ENCODE data around the gene UPK3BL2. TPM values are rescaled to one million over a fixed set of nuclear protein-coding genes. Genes with fewer than 3 reads are reported as not detected.
"Not testable (repeated sequence)": the region's sequence is repeated elsewhere in the genome, so short reads cannot be mapped to it uniquely, and the experiment has no call there.

Gene UPK3BL2
- total and polyA plus RNA-seq, 2 experiments from 2014 or later, result 0.99 to 1.5 TPM

- H3K27me3 Mint-ChIP-seq (ENCODE audit: insufficient read depth, low read depth, poor library complexity); ATAC-seq; H3K9me3 Mint-ChIP-seq; H3K4me1 ChIP-seq (ENCODE audit: insufficient read depth); H3K36me3 Mint-ChIP-seq (ENCODE audit: low read depth); H3F3A ChIP-seq (replicated peaks; ENCODE audit: low read depth); H3K4me1 Mint-ChIP-seq; H3K4me3 ChIP-seq; H3K79me2 ChIP-seq (replicated peaks; ENCODE audit: insufficient read depth); H2AFZ ChIP-seq; DNase-seq (ENCODE audit: low spot score); H3K27me3 ChIP-seq (ENCODE audit: insufficient read depth); H3K27ac ChIP-seq (ENCODE audit: low read depth); H3K9me2 ChIP-seq (ENCODE audit: insufficient read depth); H3K4me3 Mint-ChIP-seq; H3K36me3 ChIP-seq (ENCODE audit: insufficient read depth); H3K27ac Mint-ChIP-seq; H4K20me1 ChIP-seq (replicated peaks; ENCODE audit: insufficient read depth); H3K4me2 ChIP-seq: not testable (repeated sequence)
These were observed 46.2 kb downstream of the UPK3BL2 start for GRCh38 chr7:102497308-102497707.

- not testable (repeated sequence) for DNase-seq (ENCODE audit: low spot score)
These were observed 46.6 kb downstream of the UPK3BL2 start for GRCh38 chr7:102496861-102497260.

GRCh38 chr7:102494473-102495149 lies 48.9 kb downstream of the UPK3BL2 start:
- not testable (repeated sequence) for H3K36me3 Mint-ChIP-seq (ENCODE audit: low read depth); H3K27me3 Mint-ChIP-seq (ENCODE audit: insufficient read depth, low read depth, poor library complexity); H3K9me2 ChIP-seq (ENCODE audit: insufficient read depth); H3K4me2 ChIP-seq; H2AFZ ChIP-seq; H3F3A ChIP-seq (replicated peaks; ENCODE audit: low read depth); H3K27ac Mint-ChIP-seq; DNase-seq (ENCODE audit: low spot score); H3K27ac ChIP-seq (ENCODE audit: low read depth); H3K4me1 ChIP-seq (ENCODE audit: insufficient read depth); H3K9me3 Mint-ChIP-seq; H3K79me2 ChIP-seq (replicated peaks; ENCODE audit: insufficient read depth); H3K4me3 Mint-ChIP-seq; H4K20me1 ChIP-seq (replicated peaks; ENCODE audit: insufficient read depth); H3K4me1 Mint-ChIP-seq; H3K4me3 ChIP-seq; H3K36me3 ChIP-seq (ENCODE audit: insufficient read depth); H3K27me3 ChIP-seq (ENCODE audit: insufficient read depth)
- ATAC-seq, result peak; percentile 32

More at GRCh38 chr7:102496861-102497260, 46.6 kb downstream of the UPK3BL2 start:
- not testable (repeated sequence) for H3K79me2 ChIP-seq (replicated peaks; ENCODE audit: insufficient read depth); H3K4me1 Mint-ChIP-seq; H3K4me3 Mint-ChIP-seq; H3F3A ChIP-seq (replicated peaks; ENCODE audit: low read depth); H4K20me1 ChIP-seq (replicated peaks; ENCODE audit: insufficient read depth); H3K27ac Mint-ChIP-seq; H3K9me3 Mint-ChIP-seq; H3K36me3 Mint-ChIP-seq (ENCODE audit: low read depth); ATAC-seq; H3K27me3 ChIP-seq (ENCODE audit: insufficient read depth); H2AFZ ChIP-seq; H3K27ac ChIP-seq (ENCODE audit: low read depth); H3K36me3 ChIP-seq (ENCODE audit: insufficient read depth); H3K4me2 ChIP-seq; H3K4me1 ChIP-seq (ENCODE audit: insufficient read depth); H3K9me2 ChIP-seq (ENCODE audit: insufficient read depth); H3K27me3 Mint-ChIP-seq (ENCODE audit: insufficient read depth, low read depth, poor library complexity); H3K4me3 ChIP-seq

- H3K9me3 Mint-ChIP-seq; H4K20me1 ChIP-seq (replicated peaks; ENCODE audit: insufficient read depth); H3K27ac Mint-ChIP-seq; H3K27me3 Mint-ChIP-seq (ENCODE audit: insufficient read depth, low read depth, poor library complexity); H3K4me1 ChIP-seq (ENCODE audit: insufficient read depth); H3K4me1 Mint-ChIP-seq; H3K4me3 ChIP-seq; H3K79me2 ChIP-seq (replicated peaks; ENCODE audit: insufficient read depth); H3K36me3 Mint-ChIP-seq (ENCODE audit: low read depth); H3K4me3 Mint-ChIP-seq; ATAC-seq; H3K9me2 ChIP-seq (ENCODE audit: insufficient read depth); H3K27me3 ChIP-seq (ENCODE audit: insufficient read depth); H3K36me3 ChIP-seq (ENCODE audit: insufficient read depth); H3F3A ChIP-seq (replicated peaks; ENCODE audit: low read depth); DNase-seq (ENCODE audit: low spot score); H3K27ac ChIP-seq (ENCODE audit: low read depth); H2AFZ ChIP-seq; H3K4me2 ChIP-seq: not testable (repeated sequence)
These were observed 49.5 kb downstream of the UPK3BL2 start for GRCh38 chr7:102494026-102494425.

GRCh38 chr7:102493220-102493935 lies 50.1 kb downstream of the UPK3BL2 start:
- not testable (repeated sequence) for H3K36me3 Mint-ChIP-seq (ENCODE audit: low read depth); H3K36me3 ChIP-seq (ENCODE audit: insufficient read depth); H3K4me2 ChIP-seq; H3K27me3 Mint-ChIP-seq (ENCODE audit: insufficient read depth, low read depth, poor library complexity); H2AFZ ChIP-seq; DNase-seq (ENCODE audit: low spot score); H3K4me3 Mint-ChIP-seq; H3K27ac ChIP-seq (ENCODE audit: low read depth); H3K27me3 ChIP-seq (ENCODE audit: insufficient read depth); H3K79me2 ChIP-seq (replicated peaks; ENCODE audit: insufficient read depth); H3K4me3 ChIP-seq; H3K9me2 ChIP-seq (ENCODE audit: insufficient read depth); H3K4me1 Mint-ChIP-seq; H3F3A ChIP-seq (replicated peaks; ENCODE audit: low read depth); H3K27ac Mint-ChIP-seq; H3K4me1 ChIP-seq (ENCODE audit: insufficient read depth); H3K9me3 Mint-ChIP-seq; H4K20me1 ChIP-seq (replicated peaks; ENCODE audit: insufficient read depth)
- ATAC-seq, result peak; percentile 44

GRCh38 chr7:102490529-102491075 lies 52.9 kb downstream of the UPK3BL2 start:
- H3K27ac ChIP-seq (ENCODE audit: low read depth); H3K79me2 ChIP-seq (replicated peaks; ENCODE audit: insufficient read depth); H3K9me2 ChIP-seq (ENCODE audit: insufficient read depth); H4K20me1 ChIP-seq (replicated peaks; ENCODE audit: insufficient read depth); H3K4me3 ChIP-seq; H3K27ac Mint-ChIP-seq; H3K36me3 ChIP-seq (ENCODE audit: insufficient read depth); H3F3A ChIP-seq (replicated peaks; ENCODE audit: low read depth); H3K4me1 ChIP-seq (ENCODE audit: insufficient read depth); H2AFZ ChIP-seq; DNase-seq (ENCODE audit: low spot score); H3K4me2 ChIP-seq; H3K27me3 Mint-ChIP-seq (ENCODE audit: insufficient read depth, low read depth, poor library complexity); H3K36me3 Mint-ChIP-seq (ENCODE audit: low read depth); H3K4me1 Mint-ChIP-seq; H3K4me3 Mint-ChIP-seq; H3K9me3 Mint-ChIP-seq; H3K27me3 ChIP-seq (ENCODE audit: insufficient read depth): not testable (repeated sequence)
- ATAC-seq, result peak; percentile 84
